B cell (primary cell): Measurements from ENCODE around the gene LTO1.

ENCODE experiments used
- CTCF ChIP-seq: fragments of 200-600 bp; IDR thresholded peaks from one replicate; pipeline ENCODE4 v1.8.0; 2022; ENCODE audit warnings: antibody characterized with exemption, mild to moderate bottlenecking
- EZH2 ChIP-seq: IDR thresholded peaks from 2 replicates; pipeline ENCODE4 v1.6.1; 2012; ENCODE audit warnings: borderline replicate concordance, low read depth, mild to moderate bottlenecking, moderate library complexity, low read length; ENCODE audit not compliant: insufficient read depth, poor library complexity, severe bottlenecking

- TF ChIP-seq CTCF = no peak
- TF ChIP-seq EZH2 = peak; percentile 62
These were observed 36.9 kb downstream of the LTO1 start for GRCh38 chr11:69637941-69638871.
